Gastrocnemius medialis (tissue), 4 donors: ENCODE results near the gene KLF16.

ENCODE experiments used
- CTCF ChIP-seq, 5 experiments: fragments of 450-650 bp in 3 of 5; fragments of 200-600 bp in 2 of 5; sonication (generic) in 2 of 5; IDR thresholded peaks in 4 of 5; conservative IDR thresholded peaks in 1 of 5; 1 replicate in 4 of 5; 2 replicates in 1 of 5; pipeline ENCODE4 v1.5.1; 2016 to 2019; ENCODE audit warnings: antibody characterized with exemption in 5 of 5, mild to moderate bottlenecking in 3 of 5, moderate library complexity in 3 of 5
- POLR2A ChIP-seq, 2 donors: fragments of 450-650 bp; IDR thresholded peaks; one replicate each; pipeline ENCODE4 v1.6.1; 2017; ENCODE audit warnings: antibody characterized with exemption in 2 of 2, mild to moderate bottlenecking in 2 of 2, moderate library complexity in 2 of 2

DNA sequence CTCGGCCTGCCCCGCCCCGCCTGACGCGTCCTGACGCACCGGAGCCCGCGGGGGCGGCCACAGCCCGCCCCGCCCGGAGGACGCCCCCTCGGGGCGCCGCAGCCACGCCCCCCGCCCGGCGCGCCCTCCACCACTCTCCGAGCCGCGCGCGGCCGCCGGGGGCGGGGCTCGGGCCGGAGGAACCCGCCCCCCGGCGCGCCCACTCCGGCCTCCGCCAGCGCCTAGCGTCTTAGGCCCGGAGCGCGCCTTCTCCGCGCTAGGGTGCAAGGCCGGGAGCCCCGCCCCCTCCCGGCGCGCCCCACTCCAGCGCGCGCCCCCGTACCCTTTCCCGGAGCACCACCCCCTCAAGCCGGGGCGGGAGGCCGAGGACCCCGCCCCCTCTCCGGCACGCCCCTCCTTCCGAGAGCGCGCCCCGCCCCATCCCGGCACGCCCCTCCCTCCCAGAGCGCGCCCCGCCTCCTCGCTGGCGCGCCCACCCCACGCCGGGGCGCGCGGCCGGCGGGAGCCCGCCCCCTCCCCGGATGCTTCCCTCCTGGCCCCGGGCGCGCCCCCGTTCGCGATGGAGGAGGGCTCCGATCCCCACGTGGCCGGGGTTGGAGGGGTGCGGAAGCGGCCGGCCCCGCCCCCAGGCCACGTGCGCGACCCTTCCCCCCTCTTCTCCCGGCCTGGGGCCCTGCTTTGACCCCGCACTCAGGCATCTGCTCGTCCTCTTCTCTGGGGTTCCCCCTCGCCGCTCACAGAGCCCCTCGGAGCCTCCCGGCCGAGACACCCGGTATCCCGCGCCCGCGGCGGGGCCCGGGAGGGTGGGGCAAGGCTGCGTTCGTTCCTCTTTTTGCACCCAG lies 480 bp upstream of the KLF16 start:
- TF ChIP-seq CTCF (IDR thresholded peaks at IDR 0.05 in 4 of 5, conservative IDR thresholded peaks at IDR 0.05 in 1 of 5) = no peak
- peak; percentile 33 to 34 for TF ChIP-seq POLR2A (IDR thresholded peaks at IDR 0.05)
